ENCODE data around the gene TEKT1.

- TF ChIP-seq CTCF (IDR thresholded peaks at IDR 0.05; ENCODE audit: insufficient read depth, low read length): no peak
- TF ChIP-seq POLR2AphosphoS5 (IDR thresholded peaks at IDR 0.05; ENCODE audit: low read depth): no peak
- no peak for TF ChIP-seq GABPA (IDR thresholded peaks at IDR 0.05; ENCODE audit: low read depth)
- no peak for TF ChIP-seq REST (IDR thresholded peaks at IDR 0.05; ENCODE audit: insufficient replicate concordance, low read depth)
- no peak for TF ChIP-seq SPI1 (IDR thresholded peaks at IDR 0.05; ENCODE audit: borderline replicate concordance, low read depth)
Observed at GRCh38 chr17:6823011-6823442, 8.5 kb downstream of the TEKT1 start.

Data from HL-60 (cell line).